Epithelial cell of esophagus (primary cell): ENCODE measurements around the gene KCNA5.

Source experiments
- DNase-seq: peaks from one replicate; pipeline ENCODE4 v3.0.0; 2010; ENCODE audit warnings: low read depth
- H3K4me3 ChIP-seq: 2 replicates; pipeline ENCODE4 v1.5.1; 2011; ENCODE audit warnings: mild to moderate bottlenecking, low read length, control low read depth
- CTCF ChIP-seq: IDR thresholded peaks from 2 replicates; pipeline ENCODE4 v1.5.1; 2011; ENCODE audit warnings: low read depth, mild to moderate bottlenecking, low read length, control low read depth, inconsistent platforms; ENCODE audit not compliant: insufficient read depth; ENCODE audit errors: missing control alignments

The KCNA5 gene

GRCh38 chr12:5094551-5094950, 50.9 kb downstream of the KCNA5 start:
- no peak for TF ChIP-seq CTCF
- DNase-seq = no peak

GRCh38 chr12:5094986-5095385, 51.3 kb downstream of the KCNA5 start:
- no peak for TF ChIP-seq CTCF
- H3K4me3 ChIP-seq = no peak overlapping the region
- no peak for DNase-seq

More at GRCh38 chr12:5094551-5094950, 50.9 kb downstream of the KCNA5 start:
- H3K4me3 ChIP-seq = no peak overlapping the region
